Activated effector memory CD4-positive, alpha-beta T cell treated with Interleukin-2 at 50 U/mL for 16 hours (primary cell): ENCODE measurements around the gene CBR1.
"Not testable (repeated sequence)": the region's sequence is repeated elsewhere in the genome, so short reads cannot be mapped to it uniquely, and the experiment has no call there.

ENCODE experiments used
- DNase-seq: peaks from one replicate; pipeline ENCODE4 v3.0.0-alpha.2; 2020

Gene CBR1

DNA sequence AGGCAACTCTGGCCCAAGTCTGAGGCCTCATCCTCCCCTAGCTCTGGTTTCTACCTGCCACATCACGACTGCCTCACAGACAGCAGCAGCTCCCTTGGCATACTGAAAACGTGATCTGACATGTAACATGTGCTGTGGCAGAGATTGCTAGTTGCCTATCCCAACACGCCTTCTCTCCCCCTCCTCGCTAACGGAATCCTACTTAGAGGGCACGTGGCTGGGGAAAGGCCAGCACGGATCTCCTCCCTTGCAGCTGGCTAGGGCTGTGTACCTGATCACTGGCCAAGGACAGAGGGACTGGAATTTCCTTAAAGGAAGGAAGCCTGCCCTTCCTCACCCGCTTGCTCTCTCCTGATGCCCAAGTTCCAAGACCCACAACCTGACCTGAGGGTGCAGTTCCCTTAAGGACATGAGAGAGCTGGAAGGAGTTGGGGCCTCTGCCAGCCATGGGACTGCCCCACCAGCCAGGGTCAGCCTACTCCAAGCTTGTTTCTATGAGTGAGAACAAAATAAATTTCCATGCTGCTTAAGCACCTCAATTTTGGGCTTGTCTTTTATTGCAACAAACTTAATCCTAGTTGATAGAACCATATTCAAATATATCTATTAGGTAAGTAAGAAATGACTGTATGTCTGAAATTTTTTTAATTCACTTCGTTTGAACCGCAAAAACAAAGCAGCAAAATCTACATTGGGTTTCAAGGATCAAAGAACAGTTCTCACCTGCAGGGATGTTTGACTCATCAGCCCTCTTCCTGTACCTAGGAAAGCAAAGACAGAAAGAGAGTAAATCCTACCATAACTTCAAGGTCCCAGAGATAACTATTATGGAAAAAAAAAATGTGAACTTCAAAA, 16.7 kb upstream of the CBR1 start:
- no peak for DNase-seq

- no peak for DNase-seq
These were observed 16.1 kb upstream of the CBR1 start for GRCh38 chr21:36053715-36054062.

DNA sequence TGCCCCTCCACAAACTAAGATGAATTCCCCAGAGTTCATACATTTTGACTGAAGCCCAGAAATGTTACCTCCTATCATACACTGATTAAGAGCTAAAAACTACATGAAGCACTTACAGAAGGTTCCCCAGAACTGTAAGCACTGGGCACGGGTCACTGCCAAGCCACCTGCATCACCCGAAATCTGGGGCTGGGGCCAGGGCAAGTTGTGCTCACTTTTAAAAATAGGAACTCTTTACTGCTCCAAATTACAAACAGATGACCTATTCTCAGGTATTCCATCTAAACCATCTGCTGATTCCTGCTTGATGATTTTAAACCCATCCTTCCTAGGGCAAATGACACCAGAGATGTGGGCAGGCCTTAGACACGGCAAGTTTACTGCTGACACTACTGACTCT, 14.3 kb upstream of the CBR1 start:
- DNase-seq: no peak

GRCh38 chr21:36059823-36060158, 10.0 kb upstream of the CBR1 start:
- no peak for DNase-seq

GRCh38 chr21:36060159-36060921, 9.5 kb upstream of the CBR1 start, which contains the start of gene SETD4:
Gene SETD4 (minus strand): TSS chr21:36060526. CDS start chr21:36058888, 1,638 bp downstream.
- DNase-seq: peak; percentile 91

GRCh38 chr21:36061445-36061844, 8.4 kb upstream of the CBR1 start:
- DNase-seq: no peak

- no peak for DNase-seq
These were observed 6.3 kb upstream of the CBR1 start for GRCh38 chr21:36063375-36064084.

GRCh38 chr21:36064085-36064460, 5.8 kb upstream of the CBR1 start:
- DNase-seq: no peak

DNA sequence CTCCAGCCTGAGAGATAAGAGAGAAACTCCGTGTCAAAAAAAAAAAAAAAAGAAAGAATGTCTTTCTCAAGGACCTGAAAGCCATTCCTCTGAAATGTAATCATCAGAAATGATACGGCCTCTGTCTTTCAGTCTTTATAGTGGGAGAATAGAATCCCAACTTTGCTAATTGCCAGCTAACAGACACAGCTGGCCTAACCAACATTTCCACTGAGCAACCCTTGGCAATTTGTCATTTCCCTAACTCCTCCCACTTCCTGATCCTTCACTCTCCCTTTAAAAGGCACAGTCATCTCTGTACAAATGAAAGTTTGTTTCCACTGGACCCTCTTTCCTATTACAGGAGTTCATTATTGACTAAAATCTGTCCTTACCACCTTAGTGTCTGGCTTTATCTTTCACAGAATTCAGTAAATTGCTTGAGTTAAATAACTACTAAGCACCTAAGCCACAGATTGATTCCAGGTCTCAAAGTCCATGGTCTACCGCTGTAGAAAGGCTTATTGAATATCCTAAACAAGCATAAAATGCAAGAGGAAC, 4.3 kb upstream of the CBR1 start:
- DNase-seq: no peak

DNA sequence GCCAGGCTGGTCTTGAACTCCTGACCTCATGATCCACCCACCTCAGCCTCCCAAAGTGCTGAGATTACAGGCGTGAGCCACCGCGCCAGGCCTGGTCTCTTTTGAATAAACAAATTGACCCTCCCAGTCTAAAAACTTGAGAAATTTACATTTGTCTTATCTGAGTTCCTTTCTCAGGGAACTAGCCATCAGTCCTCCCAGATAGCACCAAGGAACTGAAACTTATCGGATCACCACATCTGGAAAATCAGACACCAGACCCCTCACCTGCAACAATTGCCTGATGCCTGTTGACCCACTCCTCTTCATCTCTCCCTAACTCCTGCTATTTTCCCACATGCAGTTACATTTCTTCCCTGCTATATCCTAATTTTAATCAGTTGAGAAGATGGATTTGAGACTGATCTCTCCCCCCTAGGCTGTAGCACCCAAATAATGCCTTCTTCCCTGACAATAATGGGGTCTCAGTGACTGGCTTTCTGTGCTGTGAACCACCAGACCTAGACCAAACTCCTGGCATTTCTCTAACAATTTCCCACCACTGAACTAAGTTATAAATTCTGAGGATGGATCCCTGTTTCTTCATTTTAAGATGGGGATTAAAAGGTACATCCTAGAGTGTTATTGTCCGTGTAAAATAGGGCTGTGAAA, 951 bp upstream of the CBR1 start:
- no peak for DNase-seq

GRCh38 chr21:36070999-36071398, 1.2 kb downstream of the CBR1 start:
- no peak for DNase-seq

- DNase-seq: no peak
These were observed 2.8 kb downstream of the CBR1 start for GRCh38 chr21:36072453-36073162.

DNA sequence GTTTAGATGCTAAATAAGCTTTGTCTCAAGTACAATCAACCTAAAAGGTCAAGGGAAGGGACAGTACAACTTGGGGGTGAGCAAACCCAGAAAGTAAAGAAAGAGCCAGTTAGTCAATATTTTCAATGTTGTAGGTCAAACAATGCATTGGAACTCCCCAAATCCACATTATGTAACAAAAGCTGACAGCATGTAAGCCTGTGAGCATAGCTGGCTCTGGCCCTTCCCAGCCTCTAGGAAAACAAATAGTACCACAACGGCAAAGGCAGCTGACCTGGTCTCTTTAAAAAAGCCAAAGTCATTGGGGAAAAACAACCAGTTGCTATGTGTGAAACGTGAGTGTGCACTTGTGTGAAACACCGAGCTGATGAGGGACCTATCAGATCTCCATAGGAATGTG, 3.4 kb downstream of the CBR1 start:
- no peak for DNase-seq

DNA sequence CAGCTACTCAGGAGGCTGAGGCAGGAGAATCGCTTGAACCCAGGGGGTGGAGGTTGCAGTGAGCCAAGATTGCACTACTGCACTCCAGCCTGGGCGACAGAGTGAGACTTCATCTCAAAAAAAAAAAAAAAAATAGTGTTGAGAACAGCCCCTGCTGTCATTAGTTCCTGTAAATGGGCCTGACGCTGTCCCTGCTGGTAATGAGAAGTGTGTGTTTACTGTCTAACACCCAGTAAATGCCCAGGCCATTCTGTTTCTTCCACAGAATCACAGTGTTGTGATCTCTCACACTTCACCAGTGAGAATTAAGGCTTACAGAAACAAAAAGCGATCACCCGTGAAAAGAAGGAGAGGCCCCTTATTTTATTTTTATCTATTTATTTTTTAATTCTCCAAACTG, 4.1 kb downstream of the CBR1 start:
- DNase-seq: not testable (repeated sequence)

DNA sequence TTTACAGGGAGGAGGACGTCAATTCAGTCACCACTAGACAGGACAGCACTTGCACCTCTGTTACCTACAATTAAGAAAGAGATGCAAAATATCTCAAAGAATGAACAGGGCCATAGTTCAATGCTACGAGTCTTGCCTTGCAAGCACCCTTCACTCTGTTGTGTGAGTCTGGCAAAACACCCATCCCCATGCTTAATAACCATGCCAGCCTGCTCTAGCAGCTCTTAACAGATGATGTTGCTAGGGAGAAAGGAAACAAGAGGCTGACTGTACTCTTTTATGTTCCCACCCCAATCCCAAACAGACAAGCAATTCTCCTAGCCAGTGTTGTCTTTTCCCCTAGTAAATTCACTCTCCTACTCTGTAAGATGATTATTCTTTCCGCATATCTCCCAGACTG, 5.3 kb downstream of the CBR1 start:
- no peak for DNase-seq

DNA sequence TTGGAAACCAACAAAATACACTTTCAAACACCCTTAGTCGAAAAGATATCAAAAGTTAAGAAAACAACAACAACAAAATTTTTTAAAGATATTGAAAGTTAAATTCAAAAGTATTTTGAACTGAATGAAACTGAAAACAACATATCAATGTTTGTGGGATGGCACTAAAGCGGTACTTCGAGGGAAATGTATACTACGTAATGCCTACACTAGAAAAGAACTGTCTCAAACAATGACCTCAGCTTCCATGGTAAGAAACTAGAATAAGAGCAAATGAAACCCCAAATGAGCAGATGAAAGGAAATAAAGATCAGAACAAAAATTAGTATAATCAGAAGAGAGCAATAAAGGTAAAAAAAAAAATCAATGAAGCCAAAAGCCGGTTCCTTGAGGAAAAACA, 6.1 kb downstream of the CBR1 start:
- no peak for DNase-seq

DNA sequence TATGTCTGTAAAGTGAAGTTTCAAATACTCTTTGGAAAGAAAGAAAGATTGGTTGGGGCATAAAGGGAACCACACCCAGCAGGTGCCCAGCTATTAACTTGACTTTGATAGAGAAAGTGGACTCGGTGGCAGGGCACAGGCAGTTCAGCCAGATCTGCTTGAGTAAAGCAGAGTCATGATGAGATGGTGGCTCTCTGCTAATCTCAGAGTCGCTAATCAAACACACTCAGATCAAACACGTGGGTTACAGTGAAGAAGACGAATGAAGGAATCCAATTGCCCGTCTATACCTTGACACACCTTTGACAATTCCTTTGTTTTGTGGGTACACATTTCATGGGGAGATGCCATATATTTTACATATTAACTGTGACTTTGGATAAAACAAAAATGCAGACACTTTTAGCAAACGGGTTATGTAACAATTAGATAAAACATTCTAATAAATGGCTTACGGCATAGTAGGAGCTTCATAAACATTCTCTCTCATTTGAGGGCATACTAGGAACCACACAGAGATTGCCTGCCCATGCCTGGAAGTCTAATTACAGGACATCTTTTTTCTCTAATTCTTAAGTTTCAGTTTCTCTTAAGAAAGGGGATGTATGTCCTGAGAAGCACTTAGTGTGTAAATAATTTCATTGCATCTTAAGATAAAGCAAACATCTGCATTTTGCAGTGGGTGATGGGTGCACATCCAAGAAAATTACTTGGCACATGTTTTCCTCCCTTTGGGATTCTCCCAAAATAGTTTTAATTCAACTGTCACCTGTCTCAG, 7.2 kb downstream of the CBR1 start:
- no peak for DNase-seq

DNA sequence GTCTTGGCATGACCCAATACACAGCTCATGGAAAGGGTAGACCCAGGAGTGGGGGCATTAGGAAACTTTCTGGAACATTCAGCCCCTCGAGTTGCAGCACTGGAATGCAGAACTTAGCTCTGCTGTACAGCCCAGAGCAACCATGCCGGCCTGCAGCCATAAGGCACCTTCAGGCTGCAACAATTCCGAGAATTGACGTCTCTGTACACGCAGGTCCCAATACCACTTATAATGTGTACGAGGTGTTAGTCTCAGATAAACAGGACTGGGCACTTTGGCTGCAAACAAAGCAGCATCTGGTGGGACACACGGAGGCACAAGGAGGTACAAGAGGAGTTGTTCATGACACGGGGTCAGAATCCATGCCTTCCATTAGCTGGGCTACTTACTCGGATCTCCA, 7.9 kb downstream of the CBR1 start:
- DNase-seq: no peak

DNA sequence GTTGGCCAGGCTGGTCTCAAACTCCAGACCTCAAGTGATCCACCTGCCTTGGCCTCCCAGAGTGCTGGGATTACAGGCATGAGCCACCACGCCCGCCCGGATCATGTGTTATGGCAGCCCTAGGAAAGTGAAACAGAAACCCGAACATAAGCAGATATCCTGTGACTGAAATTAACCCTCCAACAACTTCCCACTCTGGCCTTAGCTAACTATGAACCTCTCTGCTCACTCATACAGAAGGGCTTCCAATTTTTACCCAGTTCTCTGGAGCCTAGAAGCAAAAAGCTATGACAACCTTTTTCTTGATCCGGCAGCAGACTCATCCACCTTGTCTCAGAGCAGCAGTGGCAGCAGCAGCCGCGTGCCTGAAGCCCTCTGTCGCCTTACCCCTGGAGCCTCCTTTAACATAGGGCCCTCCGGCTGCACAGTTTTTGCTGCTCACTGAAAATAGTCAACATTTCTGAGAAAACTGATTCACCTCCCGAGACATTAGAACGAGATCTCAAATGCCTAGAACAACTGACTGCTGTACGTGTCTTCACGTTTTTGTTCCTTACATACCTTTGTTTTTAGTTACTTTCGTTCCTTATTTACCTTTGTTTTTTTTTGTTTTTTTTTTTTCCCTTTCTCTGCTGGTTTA, 9.3 kb downstream of the CBR1 start:
- peak; percentile 45 for DNase-seq

GRCh38 chr21:36079671-36080070, 9.8 kb downstream of the CBR1 start:
- DNase-seq: no peak

DNA sequence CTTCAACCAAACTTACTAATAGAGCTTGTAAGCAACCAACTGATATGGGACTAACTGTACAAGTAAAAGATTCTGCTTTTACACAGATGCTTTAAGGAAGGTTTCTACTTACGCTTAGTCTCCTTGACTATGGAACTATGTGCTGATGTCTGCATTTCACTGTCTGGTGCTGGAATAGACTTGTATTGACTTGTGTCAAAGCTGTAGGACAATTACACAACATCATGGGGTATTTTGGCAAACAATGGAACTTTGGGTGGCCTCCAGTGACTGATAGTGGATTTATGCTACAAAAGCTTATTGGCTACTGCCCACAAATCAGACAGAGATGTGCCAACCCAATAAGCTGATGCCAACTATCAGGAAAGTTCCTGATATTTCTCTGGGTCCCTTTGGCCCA, 10.6 kb downstream of the CBR1 start:
- DNase-seq: no peak
